Panc1 (cell line): ENCODE data around the gene WFDC9.

Experiments
- POLR2AphosphoS5 ChIP-seq: IDR thresholded peaks from 2 replicates; pipeline ENCODE4 v1.6.1; 2012; ENCODE audit warnings: mild to moderate bottlenecking, low read depth, low read length, moderate library complexity
- TCF7L2 ChIP-seq: IDR thresholded peaks from 2 replicates; pipeline ENCODE4 v1.6.1; 2011; ENCODE audit warnings: mild to moderate bottlenecking, low read depth, low read length, inconsistent platforms
- TF ChIP-seq, protein P1 (sequence below), 2 experiments: IDR thresholded peaks; 2 replicates each; pipeline ENCODE4 v1.6.1; 2011 to 2012; ENCODE audit warnings: low read depth in 2 of 2, control low read depth in 1 of 2, low read length in 1 of 2, mild to moderate bottlenecking in 1 of 2, moderate library complexity in 1 of 2; ENCODE audit not compliant: insufficient read depth in 1 of 2
- TF ChIP-seq, protein P2 (sequence below): fragments of 450-650 bp; IDR thresholded peaks from 2 replicates; pipeline ENCODE4 v1.5.1; 2017; ENCODE audit warnings: mild to moderate bottlenecking

DNA sequence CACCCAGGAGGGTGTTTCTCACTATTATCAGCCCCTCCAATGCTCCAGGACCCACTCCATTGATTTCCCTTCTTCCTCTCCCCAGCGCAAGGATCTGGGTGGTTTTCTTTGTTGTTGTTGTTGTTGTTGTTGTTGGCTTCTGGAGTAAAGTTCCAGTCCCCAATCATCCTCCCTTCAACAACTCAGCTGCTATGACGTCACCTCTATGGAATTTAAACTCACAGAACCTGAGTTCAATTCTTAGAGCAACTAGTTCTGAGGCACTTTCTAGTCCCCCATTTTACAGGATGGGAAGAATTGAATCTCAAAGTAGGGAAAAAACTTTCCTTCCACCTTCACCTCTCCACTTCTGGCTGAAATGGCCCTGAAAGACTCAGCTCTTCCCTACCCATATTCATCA lies 42.3 kb downstream of the WFDC9 start:
- TF ChIP-seq, protein P1, sequence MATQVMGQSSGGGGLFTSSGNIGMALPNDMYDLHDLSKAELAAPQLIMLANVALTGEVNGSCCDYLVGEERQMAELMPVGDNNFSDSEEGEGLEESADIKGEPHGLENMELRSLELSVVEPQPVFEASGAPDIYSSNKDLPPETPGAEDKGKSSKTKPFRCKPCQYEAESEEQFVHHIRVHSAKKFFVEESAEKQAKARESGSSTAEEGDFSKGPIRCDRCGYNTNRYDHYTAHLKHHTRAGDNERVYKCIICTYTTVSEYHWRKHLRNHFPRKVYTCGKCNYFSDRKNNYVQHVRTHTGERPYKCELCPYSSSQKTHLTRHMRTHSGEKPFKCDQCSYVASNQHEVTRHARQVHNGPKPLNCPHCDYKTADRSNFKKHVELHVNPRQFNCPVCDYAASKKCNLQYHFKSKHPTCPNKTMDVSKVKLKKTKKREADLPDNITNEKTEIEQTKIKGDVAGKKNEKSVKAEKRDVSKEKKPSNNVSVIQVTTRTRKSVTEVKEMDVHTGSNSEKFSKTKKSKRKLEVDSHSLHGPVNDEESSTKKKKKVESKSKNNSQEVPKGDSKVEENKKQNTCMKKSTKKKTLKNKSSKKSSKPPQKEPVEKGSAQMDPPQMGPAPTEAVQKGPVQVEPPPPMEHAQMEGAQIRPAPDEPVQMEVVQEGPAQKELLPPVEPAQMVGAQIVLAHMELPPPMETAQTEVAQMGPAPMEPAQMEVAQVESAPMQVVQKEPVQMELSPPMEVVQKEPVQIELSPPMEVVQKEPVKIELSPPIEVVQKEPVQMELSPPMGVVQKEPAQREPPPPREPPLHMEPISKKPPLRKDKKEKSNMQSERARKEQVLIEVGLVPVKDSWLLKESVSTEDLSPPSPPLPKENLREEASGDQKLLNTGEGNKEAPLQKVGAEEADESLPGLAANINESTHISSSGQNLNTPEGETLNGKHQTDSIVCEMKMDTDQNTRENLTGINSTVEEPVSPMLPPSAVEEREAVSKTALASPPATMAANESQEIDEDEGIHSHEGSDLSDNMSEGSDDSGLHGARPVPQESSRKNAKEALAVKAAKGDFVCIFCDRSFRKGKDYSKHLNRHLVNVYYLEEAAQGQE (IDR thresholded peaks at IDR 0.05; ENCODE audit: insufficient read depth in 1 of 2, low read depth in 2 of 2, low read length in 1 of 2): no peak
- TF ChIP-seq, protein P2, sequence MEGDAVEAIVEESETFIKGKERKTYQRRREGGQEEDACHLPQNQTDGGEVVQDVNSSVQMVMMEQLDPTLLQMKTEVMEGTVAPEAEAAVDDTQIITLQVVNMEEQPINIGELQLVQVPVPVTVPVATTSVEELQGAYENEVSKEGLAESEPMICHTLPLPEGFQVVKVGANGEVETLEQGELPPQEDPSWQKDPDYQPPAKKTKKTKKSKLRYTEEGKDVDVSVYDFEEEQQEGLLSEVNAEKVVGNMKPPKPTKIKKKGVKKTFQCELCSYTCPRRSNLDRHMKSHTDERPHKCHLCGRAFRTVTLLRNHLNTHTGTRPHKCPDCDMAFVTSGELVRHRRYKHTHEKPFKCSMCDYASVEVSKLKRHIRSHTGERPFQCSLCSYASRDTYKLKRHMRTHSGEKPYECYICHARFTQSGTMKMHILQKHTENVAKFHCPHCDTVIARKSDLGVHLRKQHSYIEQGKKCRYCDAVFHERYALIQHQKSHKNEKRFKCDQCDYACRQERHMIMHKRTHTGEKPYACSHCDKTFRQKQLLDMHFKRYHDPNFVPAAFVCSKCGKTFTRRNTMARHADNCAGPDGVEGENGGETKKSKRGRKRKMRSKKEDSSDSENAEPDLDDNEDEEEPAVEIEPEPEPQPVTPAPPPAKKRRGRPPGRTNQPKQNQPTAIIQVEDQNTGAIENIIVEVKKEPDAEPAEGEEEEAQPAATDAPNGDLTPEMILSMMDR: no peak
- no peak for TF ChIP-seq POLR2AphosphoS5
- no peak for TF ChIP-seq TCF7L2
